GM19395 (cell line): ENCODE measurements around the gene METTL1.
A peak's percentile ranks its signal among the peaks of the same experiment; 100 is the strongest.
"Not testable (repeated sequence)": the region's sequence is repeated elsewhere in the genome, so short reads cannot be mapped to it uniquely, and the experiment has no call there.

Experiments used
- ATAC-seq: cut with Tn5 transposase; IDR thresholded peaks from one replicate; pipeline ENCODE4 v1.9.1; 2021; ENCODE audit warnings: mild to moderate bottlenecking, moderate library complexity; ENCODE audit not compliant: unreplicated experiment

The METTL1 gene

DNA sequence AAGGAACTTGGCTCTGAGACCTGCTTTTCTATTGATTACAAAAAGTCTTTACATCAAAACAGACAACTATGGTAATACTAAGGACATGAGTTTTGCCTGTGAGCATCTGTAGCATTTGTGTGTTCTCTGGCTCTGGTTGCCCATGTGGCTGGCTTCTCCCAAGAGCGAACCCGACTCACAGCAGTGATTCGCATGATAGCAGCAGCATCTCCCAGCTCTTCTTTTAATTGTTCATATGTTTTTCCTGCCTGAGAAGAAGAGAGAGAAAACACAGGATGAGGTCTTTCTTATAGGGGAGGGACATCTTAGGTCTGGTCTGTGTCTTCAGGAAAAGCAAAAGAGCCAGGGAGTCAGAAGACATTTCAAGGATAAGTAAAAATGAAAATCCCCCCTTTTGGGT is 29.1 kb upstream of the METTL1 start:
- no peak for ATAC-seq

DNA sequence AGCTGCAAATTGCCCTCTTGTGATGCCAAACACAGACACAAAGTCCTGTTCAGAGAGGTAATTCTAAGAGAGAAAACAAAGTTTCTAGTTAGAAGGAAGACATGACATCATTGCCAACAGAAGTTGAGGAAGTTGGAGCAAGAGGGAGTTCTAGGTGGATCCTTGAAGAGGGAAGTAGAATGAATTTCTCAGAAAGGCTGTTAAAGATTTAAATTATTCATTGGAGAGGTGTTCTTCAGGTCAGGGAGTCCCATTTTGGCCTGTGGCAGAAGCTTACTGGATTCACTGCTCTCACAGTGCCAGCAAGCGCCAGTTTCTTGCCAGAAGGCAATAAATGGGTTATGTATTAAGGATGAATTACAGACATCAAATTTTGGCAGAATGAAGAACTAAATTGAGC is 26.0 kb upstream of the METTL1 start:
- no peak for ATAC-seq

DNA sequence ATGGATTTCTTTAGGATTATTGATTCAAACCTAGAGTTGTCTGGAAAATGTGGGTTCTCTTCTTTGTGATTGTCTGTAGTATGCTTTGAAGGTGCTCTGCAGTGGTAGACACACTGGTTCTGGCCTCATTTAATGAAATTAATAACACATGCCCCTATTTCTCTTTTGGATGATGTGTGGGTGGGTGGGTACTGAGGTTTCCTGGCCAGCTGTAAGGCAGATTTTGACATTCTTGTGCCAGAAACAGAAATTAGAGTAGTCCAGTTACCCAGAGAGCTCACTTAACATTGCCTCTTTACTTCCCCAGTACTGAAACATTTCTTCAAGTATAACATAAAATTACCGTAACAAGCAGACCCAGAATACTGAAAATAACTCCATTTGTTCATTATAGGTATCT is 25.1 kb upstream of the METTL1 start:
- ATAC-seq: no peak

DNA sequence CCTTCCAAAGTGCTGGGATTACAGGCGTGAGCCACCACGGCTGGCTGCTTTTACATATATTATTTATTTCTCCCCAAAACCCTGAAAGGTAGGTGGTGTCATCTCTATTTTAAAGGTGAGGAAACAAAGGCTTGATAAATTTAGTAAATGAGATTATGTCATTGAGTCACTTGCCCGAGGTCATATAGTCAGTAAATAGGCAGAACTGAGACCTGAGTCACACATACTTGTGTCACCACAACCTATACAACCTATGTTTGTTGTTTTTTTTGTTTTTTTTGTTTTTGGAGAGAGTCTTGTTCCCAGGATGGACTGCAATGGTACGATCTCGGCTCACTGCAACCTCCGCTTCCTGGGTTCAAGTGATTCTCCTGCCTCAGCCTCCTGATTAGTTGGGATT is 23.4 kb upstream of the METTL1 start:
- ATAC-seq: no peak

DNA sequence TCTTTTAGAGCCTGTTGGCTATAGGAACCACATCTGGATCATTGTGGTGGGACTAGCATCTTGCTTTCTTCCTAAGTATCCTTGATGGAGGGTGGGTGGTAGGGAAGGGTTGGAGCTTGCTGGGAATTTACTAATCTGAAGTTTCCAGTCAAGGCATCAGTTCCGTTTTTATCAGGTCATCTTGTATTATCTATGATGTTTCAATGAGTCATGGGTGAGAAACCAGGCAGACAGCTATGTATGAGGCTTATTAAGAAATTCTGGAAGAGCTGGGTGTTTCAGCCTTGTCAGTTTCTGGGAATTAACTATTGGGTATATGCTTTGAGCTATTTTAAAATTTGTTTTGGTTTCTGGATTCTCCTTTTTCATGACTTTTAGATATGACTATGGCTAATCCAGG is 22.0 kb upstream of the METTL1 start:
- ATAC-seq: no peak

DNA sequence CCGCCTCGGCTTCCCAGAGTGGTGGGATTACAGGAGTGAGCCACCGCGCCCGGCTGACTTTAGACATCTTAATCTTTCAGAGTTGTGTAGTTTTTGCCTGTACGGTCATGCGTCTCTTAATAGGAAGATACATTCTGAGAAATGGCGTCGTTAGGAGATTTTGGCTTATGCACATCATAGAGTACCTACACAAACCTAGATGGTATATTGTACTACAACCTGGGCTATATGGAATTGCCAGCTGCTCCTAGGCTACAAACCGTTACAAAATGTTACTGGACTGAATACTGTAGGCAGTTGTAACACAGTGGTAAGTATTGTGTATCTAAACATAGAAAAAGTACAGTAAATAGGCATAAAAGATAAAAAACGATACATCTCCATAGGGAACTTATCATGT is 12.0 kb upstream of the METTL1 start:
- ATAC-seq: no peak

DNA sequence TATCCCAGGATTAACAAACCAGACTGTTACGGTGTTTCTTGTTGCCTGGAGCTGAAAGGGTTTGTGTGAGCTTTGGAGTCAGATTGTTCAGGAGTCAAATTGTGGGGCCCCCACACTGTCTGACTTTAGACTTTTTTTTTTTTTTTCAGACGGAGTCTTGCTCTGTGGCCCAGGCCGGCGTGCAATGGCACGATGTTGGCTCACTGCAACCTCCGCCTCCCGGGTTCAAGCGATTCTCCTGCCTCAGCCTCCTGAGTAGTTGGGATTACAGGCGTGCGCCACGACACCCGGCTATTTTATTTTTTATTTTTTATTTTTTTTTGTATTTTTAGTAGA is 11.5 kb upstream of the METTL1 start:
- ATAC-seq: no peak

DNA sequence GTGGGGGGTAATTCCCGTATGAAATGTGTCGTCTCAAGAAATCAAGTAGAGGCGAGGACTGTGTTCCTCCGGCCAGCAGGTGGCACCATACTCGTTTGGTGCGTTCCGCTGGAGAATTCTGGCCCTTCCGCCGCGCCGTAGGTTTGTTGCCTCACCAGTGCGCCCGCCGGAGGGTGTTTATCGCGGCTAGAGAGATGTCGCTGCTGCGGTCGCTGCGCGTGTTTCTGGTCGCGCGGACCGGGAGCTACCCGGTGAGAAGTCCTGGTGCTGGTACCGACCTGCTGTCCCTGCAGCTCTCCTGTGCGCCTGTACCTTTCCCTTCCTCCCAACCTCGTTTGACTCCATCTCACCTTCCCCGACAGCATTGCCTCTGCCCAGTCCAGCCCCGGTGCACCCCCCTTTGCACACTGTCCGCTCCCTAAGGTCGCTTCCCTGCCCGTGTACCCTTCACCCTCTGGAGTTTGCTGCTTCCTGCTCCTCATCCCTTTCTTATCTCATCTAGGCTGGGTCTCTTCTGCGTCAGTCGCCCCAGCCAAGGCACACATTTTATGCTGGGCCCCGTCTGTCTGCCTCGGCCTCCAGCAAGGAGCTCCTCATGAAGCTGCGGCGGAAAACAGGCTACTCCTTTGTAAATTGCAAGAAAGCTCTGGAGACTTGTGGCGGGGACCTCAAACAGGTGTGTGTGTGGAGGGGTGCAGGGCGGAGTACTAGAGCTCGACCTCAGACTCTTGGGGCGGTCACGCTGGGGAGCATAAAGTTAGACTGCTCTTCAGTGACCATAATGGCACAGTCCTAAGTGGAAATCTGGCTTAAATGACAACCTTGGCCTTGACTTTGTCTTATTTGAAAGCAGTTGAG is 10.9 kb upstream of the METTL1 start, which contains the start of gene TSFM:
TSS of gene TSFM (plus strand) at position 180 of the 858 bp plus-strand sequence. CDS start at position 195, 15 bp downstream.
- ATAC-seq: peak; percentile 93

DNA sequence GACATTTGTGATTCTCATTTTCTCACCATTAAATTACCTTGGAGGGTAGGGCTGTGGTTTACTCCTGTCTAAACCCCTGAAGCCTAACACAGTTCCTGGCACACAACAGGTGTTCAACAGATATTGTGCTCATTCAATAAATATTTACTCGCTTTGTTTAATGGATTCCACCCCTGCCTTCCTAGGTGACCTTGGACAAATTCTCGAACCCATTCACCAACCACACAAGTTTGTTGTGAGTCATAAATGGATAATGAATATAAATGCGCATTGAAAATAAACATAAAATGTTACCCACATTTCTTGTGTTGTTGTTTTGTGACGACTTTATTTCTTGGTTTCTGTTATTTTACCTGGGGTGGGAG is 10.3 kb upstream of the METTL1 start:
- peak; percentile 7 for ATAC-seq

DNA sequence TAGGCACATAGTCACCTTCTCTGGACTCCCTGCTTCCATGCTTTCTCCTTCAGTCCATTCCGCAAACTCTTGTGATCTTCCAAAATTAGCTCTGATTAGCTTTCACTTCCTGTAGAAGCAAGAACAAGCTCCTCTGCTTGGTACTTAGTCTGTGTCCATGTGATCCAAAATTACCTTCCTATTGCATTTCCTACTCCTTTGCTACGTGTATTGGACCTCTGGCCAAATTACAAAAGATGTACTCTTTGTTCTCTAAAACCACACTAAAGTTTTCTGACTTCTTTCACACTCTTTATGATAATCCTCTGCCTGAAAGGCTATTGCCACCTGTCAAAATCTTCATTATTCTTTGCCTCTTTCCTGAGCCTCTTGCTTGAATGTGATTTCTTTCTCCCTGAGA is 9.9 kb upstream of the METTL1 start:
- ATAC-seq: no peak

DNA sequence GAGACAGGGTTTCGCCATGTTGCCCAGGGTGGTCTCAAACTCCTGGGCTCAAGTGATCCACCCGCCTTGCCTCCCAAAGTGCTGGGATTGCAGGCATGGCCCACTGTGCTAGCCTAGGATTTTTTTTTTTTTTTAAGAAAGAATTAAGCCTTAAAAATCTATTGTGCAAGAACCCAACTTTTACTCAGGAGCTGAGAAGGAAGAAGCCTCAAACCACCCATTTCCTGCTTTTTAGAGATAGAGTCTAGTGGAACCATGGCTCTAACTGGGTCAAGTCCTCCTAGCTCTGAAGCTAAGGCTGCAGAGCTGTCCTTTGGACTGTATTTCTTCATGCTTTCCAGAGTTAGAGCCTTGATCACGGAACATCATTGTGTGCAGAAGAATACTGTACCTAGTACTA is 9.3 kb upstream of the METTL1 start:
- no peak for ATAC-seq

DNA sequence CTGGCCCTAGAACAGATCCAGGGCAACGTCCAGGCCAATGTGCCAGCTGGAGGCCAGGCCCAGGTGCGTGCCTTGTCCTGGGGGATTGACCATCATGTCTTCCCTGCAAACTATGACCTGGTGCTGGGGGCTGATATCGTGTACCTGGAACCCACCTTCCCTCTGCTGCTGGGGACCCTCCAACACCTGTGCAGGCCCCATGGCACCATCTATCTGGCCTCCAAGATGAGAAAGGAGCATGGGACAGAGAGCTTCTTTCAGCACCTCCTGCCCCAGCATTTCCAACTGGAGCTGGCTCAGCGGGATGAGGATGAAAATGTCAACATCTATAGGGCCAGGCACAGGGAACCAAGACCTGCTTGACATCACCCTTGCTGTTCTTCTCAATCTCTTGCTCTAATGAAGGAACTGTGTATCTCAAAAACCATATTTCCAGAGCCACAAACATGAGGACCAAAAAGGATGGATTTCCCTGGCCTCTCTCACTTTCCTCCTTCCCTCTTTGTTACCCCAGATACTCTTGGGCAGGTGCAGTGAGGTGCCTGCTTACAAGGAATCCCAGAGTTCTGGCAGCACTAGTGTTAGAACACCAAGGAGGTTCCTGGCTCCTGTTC is 8.5 kb upstream of the METTL1 start:
- no peak for ATAC-seq

DNA sequence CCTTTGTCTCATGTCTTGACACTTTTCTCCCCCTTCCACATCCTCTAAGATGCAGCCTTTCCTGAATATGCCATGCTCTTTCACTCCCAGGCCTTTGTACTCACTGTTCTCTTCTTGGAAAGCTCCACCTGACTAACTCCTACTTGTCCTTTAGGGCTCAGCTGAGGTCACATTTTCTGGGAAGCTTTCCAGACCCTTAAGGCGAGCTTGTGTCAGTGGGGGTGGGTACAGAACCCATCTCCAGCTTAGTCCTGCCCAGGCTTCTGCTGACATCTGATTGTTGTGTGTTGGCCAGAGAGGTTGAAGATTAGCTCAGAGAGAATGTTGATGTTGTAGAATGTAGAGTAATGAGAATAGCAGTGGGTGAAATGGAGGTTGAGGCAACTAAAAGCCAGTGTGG is 7.8 kb upstream of the METTL1 start:
- no peak for ATAC-seq

DNA sequence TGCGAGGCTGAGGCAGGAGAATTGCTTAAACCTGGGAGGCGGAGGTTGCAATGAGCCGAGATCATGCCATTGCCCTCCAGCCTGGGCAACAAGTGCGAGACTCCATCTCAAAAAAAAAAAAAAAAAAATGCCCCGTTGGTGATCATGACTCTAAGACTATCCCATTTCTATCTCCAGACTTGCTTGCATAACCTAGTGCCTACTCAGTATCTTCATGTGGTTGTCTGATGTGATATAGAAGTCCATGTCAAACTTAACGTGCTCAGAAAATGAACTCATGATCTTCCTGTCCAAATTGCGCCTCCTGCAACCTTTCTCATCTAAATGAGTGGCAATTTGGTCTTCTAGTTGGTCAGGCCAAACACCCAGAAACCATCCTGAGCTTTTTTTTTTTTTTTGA is 6.0 kb upstream of the METTL1 start:
- no peak for ATAC-seq

DNA sequence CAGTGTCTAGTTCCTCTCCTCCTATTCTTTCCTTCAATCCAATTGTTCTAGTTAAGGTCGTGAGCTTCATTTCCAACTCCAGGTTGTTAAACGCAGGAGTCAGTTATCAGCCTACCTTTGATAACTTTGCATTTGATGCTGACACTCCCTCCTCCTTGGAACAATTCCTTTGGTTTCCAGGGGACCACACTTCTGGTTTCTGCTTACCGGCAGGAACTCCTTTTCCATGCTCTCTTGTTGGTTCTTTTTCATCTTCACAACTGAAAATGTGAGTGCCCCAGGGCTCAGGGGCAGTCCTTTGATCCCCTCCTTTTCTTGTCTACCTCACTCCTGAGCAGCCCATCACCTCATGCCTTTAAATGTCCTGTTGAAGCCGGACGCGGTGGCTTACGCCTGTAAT is 5.5 kb upstream of the METTL1 start:
- ATAC-seq: no peak

DNA sequence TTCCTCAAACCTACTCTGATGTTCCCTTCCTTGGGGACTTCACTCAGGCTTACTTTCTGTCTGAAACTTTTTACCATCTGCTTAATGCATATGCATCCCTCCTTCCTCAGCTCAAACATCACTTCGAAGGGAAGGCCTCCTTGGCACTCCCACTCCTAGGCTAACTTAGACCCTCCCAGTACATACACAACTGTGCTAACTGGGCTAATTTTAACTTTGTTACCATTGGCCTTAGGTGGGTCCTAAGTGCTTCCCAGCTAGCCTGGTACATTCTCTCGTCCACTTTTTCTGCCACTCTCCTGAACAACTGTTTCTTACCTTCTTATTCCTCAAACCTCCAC is 4.3 kb upstream of the METTL1 start:
- no peak for ATAC-seq

DNA sequence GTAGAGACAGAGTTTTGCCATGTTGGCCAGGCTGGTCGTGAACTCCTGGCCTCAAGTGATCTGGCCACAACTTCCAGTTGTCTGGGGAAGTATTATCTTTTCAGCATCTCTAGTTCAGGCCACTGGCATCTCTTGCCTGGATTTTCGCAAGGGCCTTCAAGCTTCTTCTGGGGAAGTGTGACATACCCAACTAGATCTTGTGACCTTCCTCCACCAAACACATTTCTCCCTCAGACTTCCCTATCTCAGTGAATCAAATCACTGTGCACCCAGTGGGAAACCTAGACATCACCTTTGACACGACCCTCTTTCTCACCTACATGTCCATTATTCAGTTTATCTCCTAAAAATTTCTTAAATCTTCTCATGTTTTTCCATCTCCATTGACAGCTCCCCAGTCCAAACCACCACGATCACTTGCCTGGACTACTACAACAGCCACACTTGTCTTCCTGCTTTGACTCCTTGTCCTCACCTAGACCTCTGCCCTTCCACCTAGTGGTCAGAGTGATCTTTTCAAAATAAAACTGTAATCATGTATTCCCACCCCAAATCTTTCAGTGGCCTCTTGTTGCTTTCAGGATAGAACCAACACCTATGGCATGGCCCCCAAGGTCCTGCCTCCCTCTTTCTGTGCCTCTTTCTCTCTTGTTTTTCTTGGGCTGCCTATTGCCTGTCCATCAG is 3.8 kb upstream of the METTL1 start:
- no peak for ATAC-seq

DNA sequence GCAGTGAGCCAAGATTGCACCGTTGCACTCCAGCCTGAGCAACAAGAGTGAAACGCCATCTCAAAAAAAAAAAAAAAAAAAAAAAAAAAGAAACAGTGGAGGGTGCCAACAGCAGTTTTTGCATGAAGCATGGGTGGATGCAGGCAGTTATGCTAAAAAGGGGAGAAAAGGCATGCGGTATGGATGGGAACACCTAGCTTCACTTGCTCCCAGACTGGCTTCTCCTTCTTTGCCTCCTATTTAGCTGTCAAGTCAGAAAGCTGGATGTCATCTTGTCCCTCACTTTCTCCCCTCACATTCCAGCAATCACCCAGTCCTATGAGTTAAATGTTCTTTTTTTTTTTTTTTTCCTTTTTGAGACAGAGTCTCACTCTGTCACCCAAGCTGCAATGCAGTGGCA is 3.1 kb upstream of the METTL1 start:
- ATAC-seq: no peak

DNA sequence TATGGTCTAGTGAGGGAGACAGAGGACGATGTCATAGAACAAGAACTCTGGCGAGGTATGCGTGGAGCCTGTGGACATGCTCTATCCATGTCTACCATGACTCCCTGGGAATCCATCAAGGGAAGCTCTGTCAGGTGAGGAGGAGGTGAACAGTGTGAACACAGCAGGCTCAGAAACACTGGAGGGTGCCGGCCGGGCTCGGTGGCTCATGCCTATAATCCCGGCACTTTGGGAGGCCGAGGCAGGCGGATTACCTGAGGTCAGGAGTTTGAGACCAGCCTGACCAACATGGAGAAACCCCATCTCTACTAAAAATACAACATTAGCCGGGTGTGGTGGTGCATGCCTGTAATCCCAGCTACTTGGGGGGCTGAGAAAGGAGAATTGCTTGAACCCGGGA is 2.7 kb upstream of the METTL1 start:
- ATAC-seq: not testable (repeated sequence)

DNA sequence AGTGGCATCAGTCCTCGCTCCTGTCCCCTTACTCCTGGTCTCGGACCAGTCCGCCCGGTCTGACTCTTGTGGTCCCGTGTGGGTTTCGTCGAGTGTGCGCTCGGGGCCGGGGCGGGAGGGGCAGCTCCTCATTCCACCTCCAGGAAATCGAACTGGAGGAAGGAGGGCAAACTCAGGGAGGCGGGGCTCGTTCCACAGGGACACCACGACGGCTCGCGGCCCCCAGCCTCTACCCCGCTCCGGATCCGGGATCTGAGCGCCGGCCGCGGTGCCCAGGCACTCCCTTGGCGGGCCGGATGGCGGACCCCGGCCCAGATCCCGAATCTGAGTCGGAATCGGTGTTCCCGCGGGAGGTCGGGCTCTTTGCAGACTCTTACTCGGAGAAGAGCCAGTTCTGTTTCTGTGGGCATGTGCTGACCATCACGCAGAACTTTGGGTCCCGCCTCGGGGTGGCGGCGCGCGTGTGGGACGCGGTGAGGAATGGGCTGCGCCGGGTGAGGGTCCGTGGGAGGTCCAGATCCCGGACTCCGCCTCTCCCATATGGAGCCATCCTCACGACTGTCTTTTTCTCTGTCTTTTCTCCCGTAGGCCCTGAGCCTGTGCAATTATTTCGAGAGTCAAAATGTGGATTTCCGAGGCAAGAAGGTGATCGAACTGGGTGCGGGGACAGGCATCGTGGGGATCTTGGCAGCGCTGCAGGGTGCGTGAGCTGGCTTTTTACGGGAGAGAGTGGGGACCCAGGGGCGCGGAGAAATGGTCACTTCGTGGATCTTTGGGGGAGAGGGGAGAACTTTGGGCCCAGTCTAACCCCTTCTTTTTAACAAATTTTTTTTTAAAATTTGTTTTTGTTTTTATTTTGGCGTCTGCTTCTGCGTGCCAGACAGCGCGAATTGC is 771 bp upstream of the METTL1 start, which contains the start of gene EEF1AKMT3:
TSS of gene EEF1AKMT3 (plus strand) at position 186 of the 894 bp plus-strand sequence. CDS start at position 297, 111 bp downstream.
- ATAC-seq: peak; percentile 42

DNA sequence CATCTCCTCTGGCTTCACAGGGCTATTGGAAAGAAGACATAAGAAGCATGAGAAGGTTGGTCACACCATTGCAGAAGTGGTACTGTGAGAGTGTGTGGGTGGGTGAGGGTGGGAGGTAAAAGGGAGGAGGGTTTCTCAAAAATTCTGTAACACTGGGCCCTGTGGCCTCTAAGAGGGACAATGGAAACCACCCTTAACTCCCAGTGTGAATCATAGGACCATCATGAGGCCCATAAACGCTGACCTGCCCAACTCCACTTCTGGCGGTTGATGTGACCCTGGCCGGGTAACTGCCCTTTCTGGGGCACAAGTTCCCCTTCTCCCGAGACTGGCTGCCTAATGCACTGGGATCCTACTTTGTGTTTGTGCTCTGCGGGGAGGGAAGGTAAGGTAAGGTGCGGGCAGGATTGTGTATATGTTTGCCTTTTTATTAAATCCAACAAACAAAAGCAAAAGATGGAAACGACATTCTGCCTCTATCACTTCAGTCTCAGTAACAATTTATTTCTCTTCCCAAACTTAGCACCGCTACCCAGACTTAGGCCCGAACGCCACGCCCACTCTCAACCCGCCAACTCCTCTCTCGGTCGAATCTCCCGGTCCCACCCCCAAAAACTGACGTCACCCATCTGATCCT is 551 bp downstream of the METTL1 start:
- ATAC-seq: peak; percentile 89
